T-helper 2 cell treated with Interferon-gamma antibody and Interleukin-4, amounts not matched to agents 5 μg/mL and 100 μg/mL, for 36 hours (primary cell): ENCODE data around the gene PDCD1LG2.

ENCODE experiments used
- DNase-seq: peaks from one replicate; pipeline ENCODE4 v3.0.0; 2021; ENCODE audit warnings: low spot score
- H3K27ac Mint-ChIP-seq: one replicate; pipeline ENCODE4 v1.8.0; 2021; ENCODE audit warnings: mild to moderate bottlenecking, mixed read lengths
- H3K27me3 Mint-ChIP-seq: one replicate; pipeline ENCODE4 v1.8.0; 2021; ENCODE audit warnings: low read depth, mixed read lengths
- H3K36me3 Mint-ChIP-seq: one replicate; pipeline ENCODE4 v1.8.0; 2021; ENCODE audit warnings: low read depth, mixed read lengths
- H3K4me1 Mint-ChIP-seq: one replicate; pipeline ENCODE4 v1.8.0; 2021; ENCODE audit warnings: low read depth, mixed read lengths
- H3K4me3 Mint-ChIP-seq: one replicate; pipeline ENCODE4 v1.8.0; 2022; ENCODE audit warnings: mild to moderate bottlenecking, moderate library complexity, mixed read lengths
- H3K9me3 Mint-ChIP-seq: one replicate; pipeline ENCODE4 v1.8.0; 2021; ENCODE audit warnings: mixed read lengths

PDCD1LG2 gene

DNA sequence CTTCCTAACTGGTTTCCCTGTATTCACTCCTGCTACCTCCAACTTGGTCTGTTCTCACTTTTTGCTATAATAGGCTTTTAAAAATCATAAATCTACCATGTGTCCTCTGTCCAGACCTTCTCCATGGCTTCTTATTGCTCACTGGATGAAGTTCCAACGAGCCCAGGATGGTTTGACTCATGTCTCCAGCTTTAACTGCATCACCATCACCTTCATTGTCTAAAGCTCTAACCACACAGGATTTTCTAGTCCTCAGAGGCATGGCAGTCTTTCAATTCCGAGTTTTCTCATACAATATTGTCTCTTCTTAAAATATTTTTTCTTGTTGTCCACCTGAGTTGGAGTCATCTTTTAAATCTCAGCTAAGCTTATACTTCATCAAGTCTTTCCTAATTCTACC is 49.3 kb downstream of the PDCD1LG2 start:
- H3K4me1 Mint-ChIP-seq: peaks cover 37% of the 10 kb centered on the region
- H3K36me3 Mint-ChIP-seq: peaks cover 41% of the 10 kb centered on the region
- H3K9me3 Mint-ChIP-seq: peaks cover 6% of the 10 kb centered on the region

DNA sequence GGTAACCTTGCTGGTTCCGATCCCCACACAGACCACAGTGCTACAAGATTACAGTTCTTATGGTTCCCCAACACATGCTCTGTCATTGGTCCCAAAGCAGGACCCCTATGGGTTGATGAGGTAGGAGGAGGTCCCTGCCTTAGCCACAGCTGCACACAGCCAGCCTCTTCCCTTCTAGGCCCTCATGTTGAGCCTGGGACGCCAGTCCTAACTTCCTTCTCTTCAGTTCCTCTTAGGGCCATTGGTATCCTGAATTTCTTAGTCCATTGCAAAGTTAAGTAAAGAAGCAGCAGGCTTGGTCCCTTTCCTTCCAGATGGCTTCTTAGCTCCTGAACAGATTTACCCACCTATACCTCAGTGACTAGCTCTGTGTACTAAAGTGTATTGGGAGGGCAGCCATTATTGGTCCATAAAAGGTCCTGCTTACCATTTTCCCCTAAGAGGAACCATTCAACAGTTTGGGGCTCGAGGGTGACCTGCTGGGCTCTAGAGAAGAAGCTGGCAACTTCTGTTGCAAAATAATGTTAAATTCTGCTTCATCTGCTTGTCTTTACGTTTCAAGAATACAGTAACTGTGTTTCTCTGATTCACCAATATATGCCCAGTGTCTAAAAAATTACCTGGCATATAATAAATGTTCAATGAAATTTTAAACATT is 50.2 kb downstream of the PDCD1LG2 start:
- Mint-ChIP-seq H3K4me3 (no peak overlapping the region), H3K4me1 (peaks cover 37% of the 10 kb centered on the region), H3K27ac (no peak overlapping the region), H3K9me3 (peaks cover 6% of the 10 kb centered on the region), H3K27me3 (no peaks in the 10 kb centered on the region), H3K36me3 (peaks cover 45% of the 10 kb centered on the region)
- DNase-seq: no peak

More for the DNA sequence above, 49.3 kb downstream of the PDCD1LG2 start:
- DNase-seq: no peak
- Mint-ChIP-seq H3K4me3 (no peak overlapping the region), H3K27me3 (no peaks in the 10 kb centered on the region), H3K27ac (no peak overlapping the region)

DNA sequence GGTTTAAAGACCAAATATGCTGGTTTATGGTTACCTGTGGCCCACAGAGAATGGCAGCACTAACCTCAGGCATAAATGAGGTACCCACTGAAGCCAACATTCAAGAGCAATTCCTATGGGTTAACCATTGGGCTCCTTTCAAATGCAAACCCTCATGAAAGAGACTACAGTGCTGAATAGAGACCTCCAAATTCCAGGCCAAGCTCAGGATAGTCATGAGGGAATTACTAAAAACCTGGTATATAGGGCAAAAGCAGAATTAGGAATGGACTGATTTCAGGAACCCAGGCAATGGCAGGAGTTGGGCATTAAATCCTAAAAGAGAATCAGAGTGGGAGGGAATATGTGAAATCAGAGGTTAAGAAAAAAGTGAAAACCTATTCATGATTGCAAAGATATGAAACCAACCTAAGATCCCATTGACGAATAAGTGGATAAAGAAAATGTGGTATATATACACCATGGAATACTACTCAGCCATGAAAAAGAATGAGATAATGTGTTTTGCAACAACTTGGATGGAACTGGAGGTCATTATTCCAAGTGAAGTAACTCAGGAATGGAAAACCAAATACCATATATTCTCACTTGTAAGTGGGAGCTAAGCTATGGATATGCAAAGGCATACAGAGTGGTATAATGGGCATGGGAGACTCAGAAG is 51.6 kb downstream of the PDCD1LG2 start:
- Mint-ChIP-seq H3K4me1 (peaks cover 34% of the 10 kb centered on the region), H3K27me3 (no peaks in the 10 kb centered on the region), H3K9me3 (peaks cover 6% of the 10 kb centered on the region), H3K27ac (no peak overlapping the region), H3K4me3 (no peak overlapping the region), H3K36me3 (peaks cover 44% of the 10 kb centered on the region)
- DNase-seq: no peak

DNA sequence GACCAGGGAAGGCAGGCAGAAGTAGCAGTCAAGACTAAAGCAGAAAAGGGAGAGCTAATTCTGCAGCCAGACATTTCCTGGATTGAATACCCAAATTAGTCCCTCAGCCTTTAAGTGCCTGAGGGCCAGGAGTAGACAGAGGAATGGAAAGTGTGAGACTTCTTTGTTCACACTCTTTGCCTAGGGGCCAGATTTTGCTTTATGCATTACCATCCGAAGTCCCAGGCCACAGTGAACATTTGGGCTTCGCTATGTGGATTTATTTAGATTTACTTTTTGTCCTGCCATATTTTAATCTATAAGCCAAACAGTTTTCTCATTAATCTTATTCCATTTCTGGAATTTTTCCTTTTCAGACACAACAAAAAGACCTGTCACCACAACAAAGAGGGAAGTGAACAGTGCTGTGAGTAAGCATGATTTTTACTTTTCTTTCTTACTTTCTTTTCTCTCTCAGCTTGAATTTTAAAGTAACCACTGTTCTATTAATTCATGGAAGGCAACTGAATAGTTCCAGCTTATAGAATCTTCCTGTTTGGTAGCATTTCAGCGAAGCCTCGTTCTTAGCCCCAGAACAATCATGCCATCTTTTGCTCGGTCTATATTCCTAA is 52.6 kb downstream of the PDCD1LG2 start:
- Mint-ChIP-seq H3K4me1 (peaks cover 25% of the 10 kb centered on the region), H3K36me3 (peaks cover 42% of the 10 kb centered on the region), H3K4me3 (no peak overlapping the region), H3K9me3 (peaks cover 6% of the 10 kb centered on the region), H3K27ac (no peak overlapping the region), H3K27me3 (no peaks in the 10 kb centered on the region)
- no peak for DNase-seq

DNA sequence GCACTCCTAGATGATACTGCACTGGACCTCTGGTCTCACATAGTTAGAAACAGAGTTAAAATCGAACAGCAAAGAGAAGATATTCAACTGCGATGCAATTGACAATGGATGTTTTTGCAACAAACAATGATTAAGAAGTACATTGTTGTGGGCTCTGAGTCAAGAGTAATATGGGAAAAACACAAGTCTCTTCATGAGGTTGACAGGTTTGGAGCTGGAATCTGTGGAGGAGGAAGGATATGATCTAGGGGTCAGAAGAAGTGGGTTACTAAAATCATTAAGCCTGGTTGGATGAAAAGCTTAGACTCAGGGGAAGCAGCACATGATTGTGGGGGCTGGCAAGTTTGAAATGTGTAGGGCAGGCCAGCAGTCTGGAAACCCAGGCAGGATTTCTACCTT is 53.1 kb downstream of the PDCD1LG2 start:
- H3K4me3 Mint-ChIP-seq: no peak overlapping the region
- no peak for DNase-seq
- peaks cover 39% of the 10 kb centered on the region for H3K36me3 Mint-ChIP-seq
- no peak overlapping the region for H3K27ac Mint-ChIP-seq
- H3K9me3 Mint-ChIP-seq: peaks cover 6% of the 10 kb centered on the region
- H3K4me1 Mint-ChIP-seq: peaks cover 21% of the 10 kb centered on the region
- no peaks in the 10 kb centered on the region for H3K27me3 Mint-ChIP-seq

DNA sequence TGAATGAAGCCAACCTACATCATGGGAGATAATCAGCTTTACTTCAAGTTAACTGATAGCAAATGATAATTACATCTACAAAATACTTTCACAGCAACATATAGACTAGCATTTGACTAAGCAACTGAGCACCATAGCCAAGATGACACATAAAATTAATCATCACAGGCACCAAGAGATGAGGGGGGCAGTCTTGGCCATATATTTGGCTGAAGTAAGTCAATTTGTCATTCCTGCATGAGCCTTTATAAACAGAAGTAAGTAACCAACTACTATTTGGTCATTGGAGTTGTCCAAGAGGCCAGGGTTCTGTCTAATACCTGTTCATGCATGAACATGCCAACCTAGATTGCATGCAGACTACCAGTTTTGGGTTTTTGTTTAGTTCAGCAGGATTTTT is 53.6 kb downstream of the PDCD1LG2 start:
- Mint-ChIP-seq H3K27ac (no peak overlapping the region), H3K27me3 (no peaks in the 10 kb centered on the region), H3K9me3 (peaks cover 6% of the 10 kb centered on the region), H3K4me1 (peaks cover 21% of the 10 kb centered on the region), H3K4me3 (no peak overlapping the region), H3K36me3 (peaks cover 37% of the 10 kb centered on the region)
- DNase-seq: no peak

DNA sequence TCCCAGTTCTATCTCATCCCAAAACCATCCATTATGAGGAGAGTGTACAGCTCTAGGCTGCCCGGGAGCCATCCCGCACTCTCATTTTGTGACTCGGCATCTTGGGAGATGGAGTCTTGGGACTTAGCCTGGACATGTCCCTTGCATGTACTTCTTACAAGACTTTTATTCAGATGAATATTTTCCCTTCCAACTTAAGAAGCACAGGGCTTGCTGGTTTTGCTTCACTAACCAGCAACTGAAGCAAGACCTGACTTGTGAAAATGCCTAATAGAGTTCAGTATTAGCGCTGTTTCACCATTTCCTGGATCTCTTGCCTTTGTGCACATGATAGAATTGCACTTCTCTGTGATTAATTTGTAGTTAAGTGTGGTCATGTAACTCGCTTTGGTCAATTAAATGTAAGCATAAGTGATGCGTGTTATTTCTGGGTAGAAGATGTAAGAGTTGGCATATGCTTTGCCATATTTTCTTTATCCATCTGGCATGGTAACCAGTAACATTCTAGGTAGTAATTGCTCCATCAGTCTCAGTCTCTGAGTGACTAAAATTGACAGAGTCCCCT is 55.8 kb downstream of the PDCD1LG2 start:
- H3K4me1 Mint-ChIP-seq: peaks cover 23% of the 10 kb centered on the region
- peaks cover 26% of the 10 kb centered on the region for H3K36me3 Mint-ChIP-seq

DNA sequence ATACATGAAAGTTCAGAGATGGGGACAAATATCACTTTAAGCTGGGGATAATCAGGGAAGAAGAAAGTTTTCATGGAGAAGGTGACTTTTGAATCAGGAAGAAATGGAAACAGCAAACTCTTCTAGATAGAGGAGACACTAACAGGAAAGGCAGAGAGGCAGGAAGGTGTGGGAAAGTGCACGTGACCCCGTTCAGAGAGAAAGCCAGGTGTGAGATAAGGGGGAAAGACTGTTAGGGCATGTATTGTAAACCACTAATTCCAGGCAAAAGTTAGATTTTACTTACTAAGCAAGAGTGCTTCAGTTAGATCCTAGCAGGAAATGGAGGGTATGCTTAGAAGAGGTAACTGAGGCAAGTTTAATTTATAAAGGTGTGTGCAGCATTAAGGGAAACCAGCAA is 58.5 kb downstream of the PDCD1LG2 start:
- Mint-ChIP-seq H3K36me3 (peaks cover 15% of the 10 kb centered on the region), H3K4me1 (peaks cover 11% of the 10 kb centered on the region), H3K9me3 (no peaks in the 10 kb centered on the region), H3K27me3 (no peaks in the 10 kb centered on the region), H3K27ac (no peak overlapping the region), H3K4me3 (no peak overlapping the region)
- DNase-seq: no peak

More for the DNA sequence above, 55.8 kb downstream of the PDCD1LG2 start:
- Mint-ChIP-seq H3K9me3 (peaks cover 6% of the 10 kb centered on the region), H3K4me3 (no peak overlapping the region), H3K27me3 (no peaks in the 10 kb centered on the region), H3K27ac (no peak overlapping the region)
- no peak for DNase-seq

DNA sequence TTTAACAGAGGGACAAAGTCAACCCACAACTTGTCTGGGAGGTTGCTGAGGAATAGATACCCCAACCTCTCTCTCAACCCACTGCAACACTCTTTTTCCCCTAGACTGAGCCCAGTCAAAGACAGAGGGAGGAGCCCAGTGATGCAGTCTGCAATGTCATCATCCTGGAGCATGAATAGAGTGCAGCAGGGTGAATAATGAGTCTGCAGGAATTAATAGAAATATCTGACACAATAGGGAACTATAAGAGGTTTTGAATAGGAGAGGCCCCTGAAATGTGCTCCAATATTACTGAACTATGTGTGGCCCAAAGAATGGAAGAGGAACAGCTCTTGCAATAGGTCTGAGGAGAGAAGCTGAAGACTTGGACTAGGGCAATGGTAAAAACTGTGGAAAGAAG is 59.1 kb downstream of the PDCD1LG2 start:
- Mint-ChIP-seq H3K4me1 (peaks cover 11% of the 10 kb centered on the region), H3K36me3 (peaks cover 14% of the 10 kb centered on the region), H3K27me3 (no peaks in the 10 kb centered on the region), H3K4me3 (no peak overlapping the region), H3K27ac (no peak overlapping the region), H3K9me3 (no peaks in the 10 kb centered on the region)
- DNase-seq: no peak

DNA sequence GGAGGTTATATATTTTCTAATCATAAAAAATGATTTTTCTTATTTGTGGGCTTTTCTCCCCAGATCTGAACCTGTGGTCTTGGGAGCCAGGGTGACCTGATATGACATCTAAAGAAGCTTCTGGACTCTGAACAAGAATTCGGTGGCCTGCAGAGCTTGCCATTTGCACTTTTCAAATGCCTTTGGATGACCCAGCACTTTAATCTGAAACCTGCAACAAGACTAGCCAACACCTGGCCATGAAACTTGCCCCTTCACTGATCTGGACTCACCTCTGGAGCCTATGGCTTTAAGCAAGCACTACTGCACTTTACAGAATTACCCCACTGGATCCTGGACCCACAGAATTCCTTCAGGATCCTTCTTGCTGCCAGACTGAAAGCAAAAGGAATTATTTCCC is 59.6 kb downstream of the PDCD1LG2 start:
- Mint-ChIP-seq H3K36me3 (peaks cover 12% of the 10 kb centered on the region), H3K4me1 (peaks cover 11% of the 10 kb centered on the region), H3K27me3 (no peaks in the 10 kb centered on the region), H3K27ac (no peak overlapping the region), H3K9me3 (peaks cover 3% of the 10 kb centered on the region), H3K4me3 (no peak overlapping the region)
- no peak for DNase-seq

DNA sequence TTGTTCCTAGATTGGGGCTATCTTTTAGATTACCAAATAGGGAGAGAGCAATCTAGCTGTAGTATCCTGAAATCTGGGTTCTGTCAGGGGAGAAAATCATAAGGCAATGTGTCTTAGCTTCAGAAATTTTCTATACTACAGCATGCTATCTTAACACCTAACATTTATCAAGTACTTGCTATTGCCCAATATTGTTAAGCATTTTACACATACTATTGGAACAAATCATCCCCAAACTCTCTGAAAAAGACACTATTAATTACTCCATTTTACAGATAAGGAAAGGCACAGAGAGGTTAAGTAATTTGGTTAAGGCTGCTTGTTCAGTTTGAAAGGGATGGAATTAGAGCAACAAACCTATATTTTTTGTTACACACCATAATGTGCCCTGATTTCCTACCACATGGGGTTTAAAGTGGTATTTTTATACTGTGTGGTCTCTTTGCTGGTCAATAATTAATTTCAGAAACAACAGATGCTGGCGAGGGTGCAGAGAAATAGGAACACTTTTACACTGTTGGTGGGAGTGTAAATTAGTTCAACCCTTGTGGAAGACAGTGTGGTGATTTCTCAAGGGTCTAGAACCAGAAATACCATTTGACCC is 61.4 kb downstream of the PDCD1LG2 start:
- no peak for DNase-seq
- Mint-ChIP-seq H3K27ac (no peak overlapping the region), H3K4me3 (no peak overlapping the region), H3K36me3 (peaks cover 11% of the 10 kb centered on the region), H3K9me3 (peaks cover 3% of the 10 kb centered on the region), H3K27me3 (no peaks in the 10 kb centered on the region), H3K4me1 (peaks cover 11% of the 10 kb centered on the region)

DNA sequence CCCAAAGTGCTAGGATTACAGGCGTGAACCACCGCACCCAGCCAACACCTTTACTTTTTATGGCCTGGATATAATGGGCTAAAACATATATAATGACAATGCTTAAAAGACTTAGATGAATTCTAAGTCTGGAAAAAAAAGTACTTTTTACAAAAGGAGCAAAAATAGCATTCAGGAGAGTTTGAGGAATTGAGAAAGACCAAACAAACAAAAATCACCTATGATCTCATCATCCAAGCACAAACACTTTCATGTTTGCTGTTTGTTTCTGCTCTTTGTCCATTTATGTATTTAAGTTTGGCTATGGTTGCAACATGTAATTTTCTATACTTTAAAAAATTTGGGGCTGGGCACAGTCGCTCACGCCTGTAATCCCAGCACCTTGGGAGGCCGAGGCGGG is 63.8 kb downstream of the PDCD1LG2 start:
- Mint-ChIP-seq H3K27me3 (no peaks in the 10 kb centered on the region), H3K4me3 (no peak overlapping the region)

DNA sequence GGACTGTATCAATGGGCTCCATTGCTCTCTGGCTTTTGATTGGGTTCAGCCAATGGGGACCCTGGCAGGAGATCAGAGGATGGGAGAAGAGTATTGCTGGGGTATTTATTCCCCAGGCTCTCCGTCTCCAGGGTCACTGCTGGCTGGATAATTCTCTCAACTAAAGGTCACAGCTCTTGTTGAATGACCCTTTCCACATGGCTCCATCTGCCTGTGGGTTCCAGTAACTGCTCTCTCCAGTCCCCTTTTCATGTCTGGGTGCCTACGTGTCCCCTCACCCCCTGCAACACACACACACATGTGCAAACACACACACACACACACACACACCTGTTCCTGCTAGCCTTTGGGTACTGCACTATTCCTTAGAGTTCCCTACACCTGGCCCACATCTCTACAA is 64.7 kb downstream of the PDCD1LG2 start:
- peaks cover 13% of the 10 kb centered on the region for H3K36me3 Mint-ChIP-seq
- H3K4me1 Mint-ChIP-seq: peaks cover 12% of the 10 kb centered on the region
- no peaks in the 10 kb centered on the region for H3K27me3 Mint-ChIP-seq
- H3K9me3 Mint-ChIP-seq: peaks cover 3% of the 10 kb centered on the region
- H3K4me3 Mint-ChIP-seq: no peak overlapping the region
- no peak for DNase-seq
- no peak overlapping the region for H3K27ac Mint-ChIP-seq

More for the DNA sequence above, 63.8 kb downstream of the PDCD1LG2 start:
- Mint-ChIP-seq H3K9me3 (peaks cover 3% of the 10 kb centered on the region), H3K36me3 (peaks cover 13% of the 10 kb centered on the region), H3K4me1 (peaks cover 10% of the 10 kb centered on the region), H3K27ac (no peak overlapping the region)
- DNase-seq: no peak

DNA sequence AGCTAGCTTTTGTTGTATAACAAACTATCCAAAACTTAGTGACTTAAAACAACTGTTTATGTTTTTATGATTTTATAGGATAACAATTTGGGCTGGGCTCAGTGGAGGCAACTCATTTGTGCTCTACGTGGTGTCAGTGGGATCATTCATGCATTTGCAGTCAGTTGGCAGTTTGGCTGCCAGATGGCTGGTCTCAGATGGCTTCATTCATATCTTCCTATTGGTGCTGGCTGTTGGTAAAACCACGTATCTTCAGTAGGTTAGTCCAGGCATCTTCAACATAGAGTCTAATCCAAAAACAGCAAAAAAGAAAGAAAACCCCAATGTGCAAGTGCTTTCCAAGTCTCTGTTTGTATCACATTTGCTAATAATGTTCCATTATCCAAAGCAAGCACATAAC is 66.9 kb downstream of the PDCD1LG2 start:
- no peaks in the 10 kb centered on the region for H3K27me3 Mint-ChIP-seq
- H3K27ac Mint-ChIP-seq: no peak overlapping the region
- DNase-seq: no peak
- peaks cover 20% of the 10 kb centered on the region for H3K4me1 Mint-ChIP-seq
- peaks cover 9% of the 10 kb centered on the region for H3K9me3 Mint-ChIP-seq
- peaks cover 18% of the 10 kb centered on the region for H3K36me3 Mint-ChIP-seq
- H3K4me3 Mint-ChIP-seq: no peak overlapping the region
